K562 (cell line): ENCODE measurements around the gene SH3GLB2. TPM values are rescaled to one million over a fixed set of nuclear protein-coding genes. Genes with fewer than 3 reads are reported as not detected.

ENCODE experiments used
- polyA plus RNA-seq, 8 experiments: library from polyadenylated mRNA; depleted of rRNA in 4 of 8; stranded (reverse) in 5 of 8; unstranded in 3 of 8; fragments of >200 nt; fragmentation: Nextera tagmentation in 2 of 8; fragmentation: Illumina TruSeq in 1 of 8; extraction: Ambion mirVana in 2 of 8; extraction: Trizol in 1 of 8; gene quantifications; 2 replicates each; pipeline versions ENCODE4 v1.2.1 to v1.2.3, GENCODE V29; 2011 to 2014; ENCODE audit warnings: inconsistent platforms in 1 of 8, missing spikeins in 1 of 8
- total RNA-seq, 7 experiments: library from RNA; depleted of rRNA in 6 of 7; stranded (reverse); fragments of >200 nt in 6 of 7; fragmentation: Illumina TruSeq in 2 of 7; extraction: Trizol in 2 of 7; gene quantifications; 2 replicates each; pipeline versions ENCODE4 v1.2.1 to v1.2.3, GENCODE V29; 2011 to 2021; ENCODE audit warnings: low replicate concordance in 1 of 7
- TF ChIP-seq, protein P1 (sequence below): sonication (generic); formaldehyde crosslinking; IDR thresholded peaks from 2 replicates; pipeline ENCODE4 v1.8.0; 2023; ENCODE audit warnings: missing genetic modification reagents, mild to moderate bottlenecking, borderline replicate concordance
- TF ChIP-seq, protein P2 (sequence below): fragments of 450-650 bp; formaldehyde crosslinking; IDR thresholded peaks from 2 replicates; pipeline ENCODE4 v1.4.0; 2020; ENCODE audit warnings: mild to moderate bottlenecking, moderate library complexity
- TF ChIP-seq, protein P3 (sequence below): fragments of 450-650 bp; IDR thresholded peaks from 2 replicates; pipeline ENCODE4 v1.6.1; 2018; ENCODE audit not compliant: partially characterized antibody

SH3GLB2 gene
- total and polyA plus RNA-seq, 9 of the 15 experiments (the other 6 are each of a cell fraction or from before 2014, with no cell fraction given), result 0.20 to 118 (median 58.8) TPM

DNA sequence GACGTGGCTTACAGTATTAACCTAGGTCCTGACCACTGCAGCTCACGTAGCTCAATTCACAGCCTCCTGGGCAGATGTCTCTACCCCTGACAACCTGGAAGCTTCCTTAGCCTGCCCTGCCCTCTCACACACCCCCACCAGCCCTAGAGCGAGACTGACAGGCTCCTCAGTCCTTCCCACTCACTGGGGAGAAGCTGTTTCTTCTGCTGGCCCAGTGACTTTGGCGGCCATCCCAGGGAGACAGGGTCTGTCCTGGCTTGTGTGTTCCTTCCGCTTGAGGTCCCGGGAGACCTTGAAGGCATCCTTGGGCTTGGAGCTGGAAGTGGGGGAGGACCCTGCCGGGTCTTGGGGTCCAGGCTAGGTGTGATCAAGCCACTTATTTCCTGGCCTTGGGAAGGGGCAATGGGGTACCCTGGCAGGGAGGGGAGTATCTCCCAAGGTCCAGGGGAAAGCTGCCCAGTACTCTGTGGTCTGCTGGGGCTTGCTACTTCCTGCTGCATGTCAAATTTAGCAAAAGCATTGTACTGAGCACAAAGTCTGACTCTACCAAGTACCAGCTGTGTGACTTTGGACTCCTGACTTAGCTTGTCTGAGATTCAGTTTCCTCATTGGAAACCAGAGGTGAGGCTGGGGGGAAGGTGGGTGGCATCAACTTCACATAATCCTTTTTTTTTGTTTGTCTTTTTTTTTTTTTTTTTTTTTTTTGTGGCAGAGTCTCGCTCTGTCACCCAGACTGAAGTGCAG lies 10.2 kb upstream of the SH3GLB2 start (continued):
- TF ChIP-seq, protein P1, sequence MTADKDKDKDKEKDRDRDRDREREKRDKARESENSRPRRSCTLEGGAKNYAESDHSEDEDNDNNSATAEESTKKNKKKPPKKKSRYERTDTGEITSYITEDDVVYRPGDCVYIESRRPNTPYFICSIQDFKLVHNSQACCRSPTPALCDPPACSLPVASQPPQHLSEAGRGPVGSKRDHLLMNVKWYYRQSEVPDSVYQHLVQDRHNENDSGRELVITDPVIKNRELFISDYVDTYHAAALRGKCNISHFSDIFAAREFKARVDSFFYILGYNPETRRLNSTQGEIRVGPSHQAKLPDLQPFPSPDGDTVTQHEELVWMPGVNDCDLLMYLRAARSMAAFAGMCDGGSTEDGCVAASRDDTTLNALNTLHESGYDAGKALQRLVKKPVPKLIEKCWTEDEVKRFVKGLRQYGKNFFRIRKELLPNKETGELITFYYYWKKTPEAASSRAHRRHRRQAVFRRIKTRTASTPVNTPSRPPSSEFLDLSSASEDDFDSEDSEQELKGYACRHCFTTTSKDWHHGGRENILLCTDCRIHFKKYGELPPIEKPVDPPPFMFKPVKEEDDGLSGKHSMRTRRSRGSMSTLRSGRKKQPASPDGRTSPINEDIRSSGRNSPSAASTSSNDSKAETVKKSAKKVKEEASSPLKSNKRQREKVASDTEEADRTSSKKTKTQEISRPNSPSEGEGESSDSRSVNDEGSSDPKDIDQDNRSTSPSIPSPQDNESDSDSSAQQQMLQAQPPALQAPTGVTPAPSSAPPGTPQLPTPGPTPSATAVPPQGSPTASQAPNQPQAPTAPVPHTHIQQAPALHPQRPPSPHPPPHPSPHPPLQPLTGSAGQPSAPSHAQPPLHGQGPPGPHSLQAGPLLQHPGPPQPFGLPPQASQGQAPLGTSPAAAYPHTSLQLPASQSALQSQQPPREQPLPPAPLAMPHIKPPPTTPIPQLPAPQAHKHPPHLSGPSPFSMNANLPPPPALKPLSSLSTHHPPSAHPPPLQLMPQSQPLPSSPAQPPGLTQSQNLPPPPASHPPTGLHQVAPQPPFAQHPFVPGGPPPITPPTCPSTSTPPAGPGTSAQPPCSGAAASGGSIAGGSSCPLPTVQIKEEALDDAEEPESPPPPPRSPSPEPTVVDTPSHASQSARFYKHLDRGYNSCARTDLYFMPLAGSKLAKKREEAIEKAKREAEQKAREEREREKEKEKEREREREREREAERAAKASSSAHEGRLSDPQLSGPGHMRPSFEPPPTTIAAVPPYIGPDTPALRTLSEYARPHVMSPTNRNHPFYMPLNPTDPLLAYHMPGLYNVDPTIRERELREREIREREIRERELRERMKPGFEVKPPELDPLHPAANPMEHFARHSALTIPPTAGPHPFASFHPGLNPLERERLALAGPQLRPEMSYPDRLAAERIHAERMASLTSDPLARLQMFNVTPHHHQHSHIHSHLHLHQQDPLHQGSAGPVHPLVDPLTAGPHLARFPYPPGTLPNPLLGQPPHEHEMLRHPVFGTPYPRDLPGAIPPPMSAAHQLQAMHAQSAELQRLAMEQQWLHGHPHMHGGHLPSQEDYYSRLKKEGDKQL (CRISPR knock-in tag), result no peak
- TF ChIP-seq, protein P2, sequence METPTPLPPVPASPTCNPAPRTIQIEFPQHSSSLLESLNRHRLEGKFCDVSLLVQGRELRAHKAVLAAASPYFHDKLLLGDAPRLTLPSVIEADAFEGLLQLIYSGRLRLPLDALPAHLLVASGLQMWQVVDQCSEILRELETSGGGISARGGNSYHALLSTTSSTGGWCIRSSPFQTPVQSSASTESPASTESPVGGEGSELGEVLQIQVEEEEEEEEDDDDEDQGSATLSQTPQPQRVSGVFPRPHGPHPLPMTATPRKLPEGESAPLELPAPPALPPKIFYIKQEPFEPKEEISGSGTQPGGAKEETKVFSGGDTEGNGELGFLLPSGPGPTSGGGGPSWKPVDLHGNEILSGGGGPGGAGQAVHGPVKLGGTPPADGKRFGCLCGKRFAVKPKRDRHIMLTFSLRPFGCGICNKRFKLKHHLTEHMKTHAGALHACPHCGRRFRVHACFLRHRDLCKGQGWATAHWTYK, result no peak
- TF ChIP-seq, protein P3, sequence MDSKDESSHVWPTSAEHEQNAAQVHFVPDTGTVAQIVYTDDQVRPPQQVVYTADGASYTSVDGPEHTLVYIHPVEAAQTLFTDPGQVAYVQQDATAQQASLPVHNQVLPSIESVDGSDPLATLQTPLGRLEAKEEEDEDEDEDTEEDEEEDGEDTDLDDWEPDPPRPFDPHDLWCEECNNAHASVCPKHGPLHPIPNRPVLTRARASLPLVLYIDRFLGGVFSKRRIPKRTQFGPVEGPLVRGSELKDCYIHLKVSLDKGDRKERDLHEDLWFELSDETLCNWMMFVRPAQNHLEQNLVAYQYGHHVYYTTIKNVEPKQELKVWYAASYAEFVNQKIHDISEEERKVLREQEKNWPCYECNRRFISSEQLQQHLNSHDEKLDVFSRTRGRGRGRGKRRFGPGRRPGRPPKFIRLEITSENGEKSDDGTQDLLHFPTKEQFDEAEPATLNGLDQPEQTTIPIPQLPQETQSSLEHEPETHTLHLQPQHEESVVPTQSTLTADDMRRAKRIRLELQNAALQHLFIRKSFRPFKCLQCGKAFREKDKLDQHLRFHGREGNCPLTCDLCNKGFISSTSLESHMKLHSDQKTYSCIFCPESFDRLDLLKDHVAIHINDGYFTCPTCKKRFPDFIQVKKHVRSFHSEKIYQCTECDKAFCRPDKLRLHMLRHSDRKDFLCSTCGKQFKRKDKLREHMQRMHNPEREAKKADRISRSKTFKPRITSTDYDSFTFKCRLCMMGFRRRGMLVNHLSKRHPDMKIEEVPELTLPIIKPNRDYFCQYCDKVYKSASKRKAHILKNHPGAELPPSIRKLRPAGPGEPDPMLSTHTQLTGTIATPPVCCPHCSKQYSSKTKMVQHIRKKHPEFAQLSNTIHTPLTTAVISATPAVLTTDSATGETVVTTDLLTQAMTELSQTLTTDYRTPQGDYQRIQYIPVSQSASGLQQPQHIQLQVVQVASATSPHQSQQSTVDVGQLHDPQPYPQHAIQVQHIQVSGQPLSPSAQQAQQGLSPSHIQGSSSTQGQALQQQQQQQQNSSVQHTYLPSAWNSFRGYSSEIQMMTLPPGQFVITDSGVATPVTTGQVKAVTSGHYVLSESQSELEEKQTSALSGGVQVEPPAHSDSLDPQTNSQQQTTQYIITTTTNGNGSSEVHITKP, result peak; percentile 10
